Epithelial cell of proximal tubule (primary cell): ENCODE results near the gene ARHGEF4. TPM values are rescaled to one million over a fixed set of nuclear protein-coding genes. Genes with fewer than 3 reads are reported as not detected.

ENCODE experiments used
- DNase-seq: peaks from one replicate; pipeline ENCODE4 v3.0.0-alpha.2; 2011; ENCODE audit warnings: low read depth
- H3K4me3 ChIP-seq: 2 replicates; pipeline ENCODE4 v1.5.1; 2011; ENCODE audit warnings: low read depth, mild to moderate bottlenecking, low read length
- total RNA-seq: library from RNA; depleted of rRNA; stranded (reverse); fragments of >200 nt; gene quantifications from 2 replicates; pipeline ENCODE4 v1.2.3, GENCODE V29; 2015
- TF ChIP-seq, protein P1 (sequence below): conservative IDR thresholded peaks from 2 replicates; pipeline ENCODE4 v1.5.1; 2012; ENCODE audit warnings: low read depth, mild to moderate bottlenecking, low read length

ARHGEF4 gene
- total RNA-seq, 1 donor from 2014 or later: 2.1 TPM

DNA sequence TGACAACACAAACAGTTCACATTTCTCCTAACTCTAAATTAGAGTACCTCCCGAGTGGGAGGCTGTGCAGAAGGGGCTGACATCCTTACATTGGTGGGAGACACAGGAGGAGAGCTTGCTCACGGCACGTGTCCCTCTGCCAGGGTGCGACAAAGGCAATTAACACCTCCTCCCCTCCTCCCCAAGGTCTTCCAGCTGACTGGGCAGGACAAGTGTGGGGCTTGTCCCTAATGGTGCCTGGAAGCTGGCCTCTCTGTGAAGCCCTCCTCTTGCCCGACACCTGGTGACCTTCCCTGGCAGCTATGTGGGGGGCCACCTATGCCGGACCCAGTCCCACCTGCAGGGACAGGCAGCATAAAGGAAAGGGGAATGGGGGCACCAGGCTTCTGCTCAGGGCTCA, 199.6 kb downstream of the ARHGEF4 start:
- TF ChIP-seq, protein P1, sequence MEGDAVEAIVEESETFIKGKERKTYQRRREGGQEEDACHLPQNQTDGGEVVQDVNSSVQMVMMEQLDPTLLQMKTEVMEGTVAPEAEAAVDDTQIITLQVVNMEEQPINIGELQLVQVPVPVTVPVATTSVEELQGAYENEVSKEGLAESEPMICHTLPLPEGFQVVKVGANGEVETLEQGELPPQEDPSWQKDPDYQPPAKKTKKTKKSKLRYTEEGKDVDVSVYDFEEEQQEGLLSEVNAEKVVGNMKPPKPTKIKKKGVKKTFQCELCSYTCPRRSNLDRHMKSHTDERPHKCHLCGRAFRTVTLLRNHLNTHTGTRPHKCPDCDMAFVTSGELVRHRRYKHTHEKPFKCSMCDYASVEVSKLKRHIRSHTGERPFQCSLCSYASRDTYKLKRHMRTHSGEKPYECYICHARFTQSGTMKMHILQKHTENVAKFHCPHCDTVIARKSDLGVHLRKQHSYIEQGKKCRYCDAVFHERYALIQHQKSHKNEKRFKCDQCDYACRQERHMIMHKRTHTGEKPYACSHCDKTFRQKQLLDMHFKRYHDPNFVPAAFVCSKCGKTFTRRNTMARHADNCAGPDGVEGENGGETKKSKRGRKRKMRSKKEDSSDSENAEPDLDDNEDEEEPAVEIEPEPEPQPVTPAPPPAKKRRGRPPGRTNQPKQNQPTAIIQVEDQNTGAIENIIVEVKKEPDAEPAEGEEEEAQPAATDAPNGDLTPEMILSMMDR: no peak
- no peak for DNase-seq
- H3K4me3 ChIP-seq: no peak overlapping the region

DNA sequence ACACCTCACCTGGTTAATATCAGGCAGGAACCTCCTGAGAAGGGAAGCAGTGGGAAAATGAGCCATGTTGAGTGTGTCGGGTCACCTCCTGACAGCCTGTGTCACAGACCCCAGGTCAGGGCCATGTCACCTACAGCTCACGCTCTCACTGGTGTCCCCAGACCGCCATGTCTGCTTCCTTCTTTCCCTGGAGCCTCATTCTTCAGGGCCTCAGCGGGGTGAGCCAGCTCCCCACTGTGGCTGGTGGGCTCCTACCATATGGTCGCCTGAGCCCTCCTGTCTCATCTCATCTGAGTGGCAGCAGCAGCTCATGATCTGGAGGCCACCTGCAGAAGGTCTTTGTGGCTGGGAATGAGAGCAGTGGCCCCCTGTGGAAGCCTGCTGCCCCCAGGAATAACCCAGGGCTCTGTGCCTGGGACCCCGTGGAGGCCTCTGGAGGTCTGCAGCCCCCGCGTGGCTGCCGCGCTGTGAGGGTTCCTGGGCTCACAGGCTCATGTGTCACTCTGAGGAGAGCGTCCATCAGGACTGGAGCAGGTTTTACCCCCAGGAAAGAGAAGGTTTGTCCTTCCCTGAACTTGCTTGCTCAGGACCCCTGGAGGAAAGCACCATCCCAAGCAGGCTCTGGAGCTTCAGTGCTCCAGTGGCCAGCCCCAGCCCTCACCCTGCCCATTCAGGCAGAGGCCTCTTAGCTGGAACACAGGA, 200.1 kb downstream of the ARHGEF4 start:
- TF ChIP-seq, protein P1: no peak
- DNase-seq: no peak
- H3K4me3 ChIP-seq: no peak overlapping the region

DNA sequence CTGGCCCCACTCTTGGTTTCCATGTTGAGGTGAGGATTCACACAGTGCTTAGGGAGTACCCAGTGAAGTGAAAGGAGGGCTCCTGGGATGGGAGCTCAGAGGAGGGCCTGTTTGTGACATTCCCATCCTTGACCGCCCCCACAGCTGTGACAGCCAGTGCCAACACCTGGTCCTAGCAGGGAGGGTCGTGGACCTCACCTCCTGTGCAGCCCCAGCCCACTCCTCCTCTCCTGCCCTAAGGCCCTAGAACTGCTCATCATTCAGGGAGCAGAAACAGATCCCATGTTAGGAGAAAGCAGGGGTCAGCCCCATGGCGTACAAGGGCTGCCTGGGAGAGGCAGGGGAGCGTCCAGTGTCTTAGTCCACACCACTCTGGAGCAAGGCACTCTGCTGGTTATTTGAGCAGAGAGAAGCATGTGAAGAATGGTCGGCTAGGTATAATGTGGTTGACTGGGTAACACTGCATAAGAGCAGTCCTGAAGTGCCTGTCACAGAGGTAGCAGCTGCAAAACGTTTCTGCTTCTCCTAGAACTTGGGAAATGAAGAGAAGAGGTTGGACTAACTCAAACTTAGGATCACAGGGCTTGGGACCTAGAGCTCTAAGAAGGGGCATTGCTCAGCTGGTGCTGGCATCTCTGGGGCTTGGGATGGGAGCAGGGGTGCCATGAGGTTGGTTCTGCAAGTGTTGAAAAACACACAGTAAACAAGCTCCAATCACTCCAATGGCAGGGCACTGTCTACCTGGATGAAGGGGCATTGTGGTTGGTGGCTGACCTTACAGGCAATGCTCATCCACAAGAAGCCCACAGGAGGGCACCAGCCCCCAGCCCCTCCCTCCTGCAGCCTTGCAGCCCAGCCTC, 200.9 kb downstream of the ARHGEF4 start:
- TF ChIP-seq, protein P1: no peak
- no peak for DNase-seq
- H3K4me3 ChIP-seq: no peak overlapping the region

DNA sequence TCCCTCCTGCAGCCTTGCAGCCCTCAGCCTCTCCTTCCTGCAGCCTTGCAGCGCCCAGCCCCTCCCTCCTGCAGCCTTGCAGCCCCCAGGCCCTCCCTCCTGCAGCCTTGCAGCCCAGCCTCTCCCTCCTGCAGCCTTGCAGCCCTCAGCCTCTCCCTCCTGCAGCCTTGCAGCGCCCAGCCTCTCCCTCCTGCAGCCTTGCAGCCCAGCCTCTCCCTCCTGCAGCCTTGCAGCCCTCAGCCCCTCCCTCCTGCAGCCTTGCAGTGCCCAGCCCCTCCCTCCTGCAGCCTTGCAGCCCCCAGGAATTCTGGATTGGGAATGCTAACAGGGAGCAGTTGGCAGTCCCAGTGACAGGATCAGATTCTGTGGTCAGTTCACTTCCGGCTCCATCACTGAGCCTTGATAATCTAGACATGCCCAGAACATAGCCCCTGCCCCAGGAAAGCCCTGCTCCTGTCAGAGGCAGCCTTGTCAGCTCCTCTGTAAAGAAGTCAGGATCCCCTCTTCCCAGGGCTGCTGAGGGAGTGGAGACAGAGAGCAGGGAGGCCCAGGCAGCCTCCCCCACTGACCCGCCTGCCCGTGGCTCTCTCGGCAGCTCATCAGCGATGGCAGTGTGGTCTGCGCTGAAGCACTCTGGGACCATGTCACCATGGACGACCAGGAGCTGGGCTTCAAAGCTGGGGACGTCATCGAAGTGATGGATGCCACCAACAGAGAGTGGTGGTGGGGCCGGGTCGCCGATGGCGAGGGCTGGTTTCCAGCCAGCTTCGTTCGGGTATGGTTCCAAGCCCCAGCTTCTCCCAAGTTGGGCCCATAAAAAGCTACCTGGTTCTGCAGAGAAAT, 201.8 kb downstream of the ARHGEF4 start:
- H3K4me3 ChIP-seq: no peak overlapping the region
- no peak for DNase-seq
- TF ChIP-seq, protein P1: no peak

DNA sequence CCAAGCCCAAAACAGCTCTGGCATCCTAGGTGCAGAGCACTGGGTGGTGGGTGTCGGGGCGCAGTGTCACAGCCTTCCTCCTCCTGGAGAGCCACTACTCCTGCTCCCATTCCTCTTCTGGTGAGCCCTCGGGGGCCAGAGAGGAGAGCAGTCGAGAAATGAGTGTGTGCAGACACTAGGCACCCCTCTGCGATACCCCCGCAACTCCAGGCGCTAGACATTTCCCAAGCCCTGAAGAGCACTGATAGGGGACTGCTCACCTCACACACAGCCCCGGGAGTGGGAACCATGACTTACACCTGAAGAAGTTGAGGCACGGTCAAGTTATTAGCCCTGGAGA, 202.4 kb downstream of the ARHGEF4 start:
- DNase-seq: no peak
- TF ChIP-seq, protein P1: no peak
- H3K4me3 ChIP-seq: no peak overlapping the region

DNA sequence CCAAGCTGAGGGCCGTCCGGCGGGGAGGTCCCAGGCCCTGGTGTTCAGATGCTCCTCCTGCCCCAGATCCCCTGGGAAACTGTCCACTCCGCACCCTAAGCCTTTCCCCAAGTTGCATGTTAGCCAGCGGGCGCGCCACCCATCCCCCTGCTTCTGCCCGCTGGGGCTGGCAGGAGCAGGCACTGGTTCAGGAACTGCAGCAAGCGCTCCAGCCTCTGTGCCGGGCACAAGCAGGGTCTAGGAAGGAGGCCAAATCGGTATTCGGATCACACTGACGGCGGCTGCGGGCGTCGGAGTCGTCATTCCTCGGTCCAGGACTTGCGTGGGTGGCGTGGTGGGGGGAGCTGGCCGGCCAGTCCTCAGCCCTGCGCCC, 202.8 kb downstream of the ARHGEF4 start:
- TF ChIP-seq, protein P1: no peak
- no peak overlapping the region for H3K4me3 ChIP-seq
- DNase-seq: no peak
